ENCODE data around the gene DAZAP2. TPM values are rescaled to one million over a fixed set of nuclear protein-coding genes. Genes with fewer than 3 reads are reported as not detected.

DAZAP2 gene
- total RNA-seq, 1 experiment from 2014 or later = 57.4 TPM

DNA sequence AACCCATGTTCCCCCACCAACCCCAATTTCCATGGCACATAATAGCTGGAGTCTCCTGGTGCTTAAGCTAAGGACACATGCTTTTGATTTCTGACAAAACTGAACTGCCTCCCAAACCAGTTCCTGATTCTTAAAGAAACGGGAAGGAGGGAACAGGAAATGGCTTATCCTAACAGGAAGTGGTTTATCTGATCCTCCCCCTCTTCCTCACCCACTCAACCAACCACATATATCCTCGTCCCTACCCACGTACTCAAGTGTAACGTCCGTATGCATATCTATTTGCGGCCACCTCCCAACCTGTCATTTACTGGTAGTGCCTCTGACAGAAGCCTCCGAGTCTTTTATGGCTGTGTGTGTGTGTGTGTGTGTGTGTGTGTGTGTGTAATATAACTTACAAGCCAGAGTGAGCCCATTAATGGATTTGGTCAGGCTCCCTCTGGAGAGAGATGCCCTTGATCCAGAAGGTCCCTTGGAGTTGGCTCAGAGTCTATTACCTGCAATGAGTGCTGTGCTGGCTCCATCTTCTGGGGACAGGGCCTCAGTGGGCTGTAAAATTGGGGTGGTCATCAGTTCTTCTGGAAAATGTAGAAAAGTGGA lies 7.7 kb downstream of the DAZAP2 start:
- ATAC-seq (no peak), DNase-seq (no peak)
- ChIA-PET POLR2A (ENCODE audit: unreplicated experiment) (no interaction called here), CTCF (no interaction called here)
- H3K4me3 ChIP-seq (ENCODE audit: low read length) = no peak overlapping the region
- intact Hi-C loops (cut with micrococcal nuclease) = no loop called here
- no peak for TF ChIP-seq EZH2 (IDR thresholded peaks at IDR 0.05; ENCODE audit: low read length, unreplicated experiment)
- no peak for TF ChIP-seq EZH2phosphoT487 (IDR thresholded peaks at IDR 0.05; ENCODE audit: borderline replicate concordance, low read length)
- no peak for TF ChIP-seq CTCF (conservative IDR thresholded peaks at IDR 0.05; ENCODE audit: low read depth, low read length)
- no peak overlapping the region for H3K9ac ChIP-seq (ENCODE audit: low read length)
- no peaks in the 10 kb centered on the region for H3K79me2 ChIP-seq (ENCODE audit: low read length)
- no peaks in the 10 kb centered on the region for H3F3A ChIP-seq (ENCODE audit: low read length, unreplicated experiment)
- H2AFZ ChIP-seq (ENCODE audit: low read length) = no peak overlapping the region
- no peak overlapping the region for H3K4me2 ChIP-seq (ENCODE audit: low read length)
- H4K20me1 ChIP-seq (ENCODE audit: low read length) = no peaks in the 10 kb centered on the region
- no peaks in the 10 kb centered on the region for H3K9me2 ChIP-seq (replicated peaks; ENCODE audit: low read length)
- no peaks in the 10 kb centered on the region for H3K4me1 ChIP-seq (ENCODE audit: insufficient read depth, low read length)
- H3K9me3 ChIP-seq (ENCODE audit: low read length) = no peaks in the 10 kb centered on the region
- no TSS peak for BruUV-seq (replicated peaks)
- H3K27me3 ChIP-seq (ENCODE audit: low read length) = no peaks in the 10 kb centered on the region
- no peak overlapping the region for H3K27ac ChIP-seq (ENCODE audit: low read length)
- H3K36me3 ChIP-seq (ENCODE audit: low read depth, low read length) = no peaks in the 10 kb centered on the region

- Histone ChIP-seq H3K27me3 (ENCODE audit: low read length) (no peaks in the 10 kb centered on the region), H3K36me3 (ENCODE audit: low read depth, low read length) (no peaks in the 10 kb centered on the region), H3K9ac (ENCODE audit: low read length) (no peak overlapping the region), H2AFZ (ENCODE audit: low read length) (no peak overlapping the region), H4K20me1 (ENCODE audit: low read length) (no peaks in the 10 kb centered on the region), H3K9me2 (replicated peaks; ENCODE audit: low read length) (no peaks in the 10 kb centered on the region), H3K9me3 (ENCODE audit: low read length) (no peaks in the 10 kb centered on the region), H3F3A (ENCODE audit: low read length, unreplicated experiment) (no peaks in the 10 kb centered on the region), H3K4me1 (ENCODE audit: insufficient read depth, low read length) (no peaks in the 10 kb centered on the region), H3K27ac (ENCODE audit: low read length) (no peak overlapping the region), H3K79me2 (ENCODE audit: low read length) (no peaks in the 10 kb centered on the region), H3K4me2 (ENCODE audit: low read length) (no peak overlapping the region), H3K4me3 (ENCODE audit: low read length) (no peak overlapping the region)
- TF ChIP-seq CTCF (conservative IDR thresholded peaks at IDR 0.05; ENCODE audit: low read depth, low read length) (no peak), EZH2 (IDR thresholded peaks at IDR 0.05; ENCODE audit: low read length, unreplicated experiment) (no peak), EZH2phosphoT487 (IDR thresholded peaks at IDR 0.05; ENCODE audit: borderline replicate concordance, low read length) (no peak)
- intact Hi-C loops (cut with micrococcal nuclease) = no loop called here
- DNase-seq = no peak
- ChIA-PET CTCF (no interaction called here), POLR2A (ENCODE audit: unreplicated experiment) (no interaction called here)
- ATAC-seq = no peak
- no TSS peak for BruUV-seq (replicated peaks)
Observed at GRCh38 chr12:51247523-51248206, 9.0 kb downstream of the DAZAP2 start.

DNA sequence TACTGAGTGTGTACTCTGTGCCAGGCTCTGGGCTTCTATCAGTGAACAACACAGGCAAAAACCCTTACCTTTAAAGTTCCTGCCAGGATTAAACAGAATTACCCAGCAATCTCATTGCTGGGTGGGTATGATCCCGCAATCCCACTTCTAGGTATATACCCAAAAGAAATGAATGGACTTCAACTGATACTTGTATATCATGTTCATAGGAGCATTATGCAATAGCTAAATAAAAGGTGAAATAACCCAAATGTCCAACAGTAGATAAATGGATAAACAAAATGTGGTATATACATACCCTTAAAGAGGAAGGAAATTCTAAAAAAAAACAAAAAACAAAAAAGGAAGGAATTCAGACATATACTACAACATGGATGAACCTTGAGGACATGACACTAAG lies 14.7 kb downstream of the DAZAP2 start:
- no TSS peak for BruUV-seq (replicated peaks)
- TF ChIP-seq CTCF (conservative IDR thresholded peaks at IDR 0.05; ENCODE audit: low read depth, low read length) = no peak
- no peak for TF ChIP-seq EZH2 (IDR thresholded peaks at IDR 0.05; ENCODE audit: low read length, unreplicated experiment)
- no peak for TF ChIP-seq EZH2phosphoT487 (IDR thresholded peaks at IDR 0.05; ENCODE audit: borderline replicate concordance, low read length)
- no peak overlapping the region for H3K9ac ChIP-seq (ENCODE audit: low read length)
- intact Hi-C loops (cut with micrococcal nuclease) = no loop called here
- H4K20me1 ChIP-seq (ENCODE audit: low read length) = no peaks in the 10 kb centered on the region
- no peaks in the 10 kb centered on the region for H3K27me3 ChIP-seq (ENCODE audit: low read length)
- ATAC-seq (no peak), DNase-seq (no peak)
- H3K9me3 ChIP-seq (ENCODE audit: low read length) = no peaks in the 10 kb centered on the region
- H3K9me2 ChIP-seq (replicated peaks; ENCODE audit: low read length) = no peaks in the 10 kb centered on the region
- ChIA-PET CTCF (no interaction called here), POLR2A (ENCODE audit: unreplicated experiment) (no interaction called here)
- no peak overlapping the region for H3K27ac ChIP-seq (ENCODE audit: low read length)
- H3K79me2 ChIP-seq (ENCODE audit: low read length) = no peaks in the 10 kb centered on the region
- H3F3A ChIP-seq (ENCODE audit: low read length, unreplicated experiment) = no peaks in the 10 kb centered on the region
- H3K36me3 ChIP-seq (ENCODE audit: low read depth, low read length) = no peaks in the 10 kb centered on the region
- H3K4me3 ChIP-seq (ENCODE audit: low read length) = no peak overlapping the region
- no peak overlapping the region for H3K4me2 ChIP-seq (ENCODE audit: low read length)
- no peaks in the 10 kb centered on the region for H3K4me1 ChIP-seq (ENCODE audit: insufficient read depth, low read length)
- H2AFZ ChIP-seq (ENCODE audit: low read length) = no peak overlapping the region

Data from PC-3 (cell line).